Epithelial cell of proximal tubule (primary cell): ENCODE data around the gene POP4. TPM values are rescaled to one million over a fixed set of nuclear protein-coding genes. Genes with fewer than 3 reads are reported as not detected.

ENCODE experiments used
- DNase-seq: peaks from one replicate; pipeline ENCODE4 v3.0.0-alpha.2; 2011; ENCODE audit warnings: low read depth
- H3K4me3 ChIP-seq: 2 replicates; pipeline ENCODE4 v1.5.1; 2011; ENCODE audit warnings: low read depth, mild to moderate bottlenecking, low read length
- total RNA-seq: library from RNA; depleted of rRNA; stranded (reverse); fragments of >200 nt; gene quantifications from 2 replicates; pipeline ENCODE4 v1.2.3, GENCODE V29; 2015
- TF ChIP-seq, protein P1 (sequence below): conservative IDR thresholded peaks from 2 replicates; pipeline ENCODE4 v1.5.1; 2012; ENCODE audit warnings: low read depth, mild to moderate bottlenecking, low read length

POP4 gene
- total RNA-seq, 1 donor from 2014 or later, result 53.5 TPM

DNA sequence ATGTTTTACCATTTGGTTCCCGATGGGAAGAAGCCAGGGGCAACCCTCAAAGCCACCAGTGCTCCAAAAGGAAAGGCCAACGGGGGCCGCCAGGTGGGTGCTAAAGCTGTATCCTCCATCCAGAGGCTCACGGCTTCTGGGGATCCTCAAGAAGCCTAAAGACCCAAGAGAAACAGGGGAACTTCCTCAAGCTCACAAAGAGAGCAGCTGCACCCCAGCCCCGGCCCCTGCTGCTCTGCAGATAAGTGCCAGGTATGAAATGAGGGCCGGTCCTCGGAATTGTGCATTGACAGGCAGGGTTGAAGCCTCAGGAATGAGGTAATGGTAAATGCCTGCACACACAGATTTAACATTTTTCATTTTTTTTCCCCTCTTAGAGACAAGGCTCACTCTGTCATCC, 8.0 kb upstream of the POP4 start:
- DNase-seq, result no peak
- TF ChIP-seq, protein P1, sequence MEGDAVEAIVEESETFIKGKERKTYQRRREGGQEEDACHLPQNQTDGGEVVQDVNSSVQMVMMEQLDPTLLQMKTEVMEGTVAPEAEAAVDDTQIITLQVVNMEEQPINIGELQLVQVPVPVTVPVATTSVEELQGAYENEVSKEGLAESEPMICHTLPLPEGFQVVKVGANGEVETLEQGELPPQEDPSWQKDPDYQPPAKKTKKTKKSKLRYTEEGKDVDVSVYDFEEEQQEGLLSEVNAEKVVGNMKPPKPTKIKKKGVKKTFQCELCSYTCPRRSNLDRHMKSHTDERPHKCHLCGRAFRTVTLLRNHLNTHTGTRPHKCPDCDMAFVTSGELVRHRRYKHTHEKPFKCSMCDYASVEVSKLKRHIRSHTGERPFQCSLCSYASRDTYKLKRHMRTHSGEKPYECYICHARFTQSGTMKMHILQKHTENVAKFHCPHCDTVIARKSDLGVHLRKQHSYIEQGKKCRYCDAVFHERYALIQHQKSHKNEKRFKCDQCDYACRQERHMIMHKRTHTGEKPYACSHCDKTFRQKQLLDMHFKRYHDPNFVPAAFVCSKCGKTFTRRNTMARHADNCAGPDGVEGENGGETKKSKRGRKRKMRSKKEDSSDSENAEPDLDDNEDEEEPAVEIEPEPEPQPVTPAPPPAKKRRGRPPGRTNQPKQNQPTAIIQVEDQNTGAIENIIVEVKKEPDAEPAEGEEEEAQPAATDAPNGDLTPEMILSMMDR, result no peak
- H3K4me3 ChIP-seq, result no peak overlapping the region

DNA sequence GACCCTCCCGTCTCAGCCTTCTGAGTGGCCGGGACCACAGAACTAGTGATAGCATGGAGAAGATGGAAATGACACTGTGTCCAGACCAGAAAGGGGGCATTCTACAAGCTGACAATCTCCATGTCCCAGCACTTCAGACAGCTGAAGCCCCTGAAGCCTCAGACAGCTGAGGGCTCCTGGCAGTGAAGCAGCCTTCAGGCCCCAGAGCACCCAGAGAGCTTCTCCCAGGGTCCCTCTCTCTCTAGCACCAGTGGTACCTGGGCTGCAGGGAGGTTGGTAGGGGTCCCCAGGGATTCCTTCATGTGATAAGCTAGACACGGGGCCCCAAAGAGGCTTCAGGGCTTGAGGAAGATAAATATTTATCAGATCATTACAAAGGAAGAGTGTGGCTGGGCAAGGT, 7.6 kb upstream of the POP4 start:
- TF ChIP-seq, protein P1, result no peak
- no peak for DNase-seq
- no peak overlapping the region for H3K4me3 ChIP-seq

DNA sequence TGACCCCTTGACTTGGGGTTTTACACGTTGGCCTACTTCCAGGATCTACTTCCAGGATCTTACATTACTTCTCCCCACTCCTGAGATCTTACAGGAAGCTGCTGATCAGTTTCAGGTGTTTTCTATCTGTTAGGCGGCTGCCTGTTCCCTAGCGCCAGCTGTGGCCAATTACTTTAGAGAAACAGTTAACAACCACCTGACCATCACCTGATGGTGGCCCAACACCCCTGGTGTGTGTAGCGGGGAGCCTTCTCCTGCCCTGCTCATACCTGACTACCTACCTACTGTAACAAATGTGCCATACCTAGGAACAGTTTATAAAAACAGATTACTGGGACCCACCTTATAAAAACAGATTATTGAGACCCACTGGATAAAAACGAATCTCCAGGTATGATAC, 2.8 kb upstream of the POP4 start:
- DNase-seq, result no peak
- TF ChIP-seq, protein P1, result no peak
- H3K4me3 ChIP-seq, result no peak overlapping the region

DNA sequence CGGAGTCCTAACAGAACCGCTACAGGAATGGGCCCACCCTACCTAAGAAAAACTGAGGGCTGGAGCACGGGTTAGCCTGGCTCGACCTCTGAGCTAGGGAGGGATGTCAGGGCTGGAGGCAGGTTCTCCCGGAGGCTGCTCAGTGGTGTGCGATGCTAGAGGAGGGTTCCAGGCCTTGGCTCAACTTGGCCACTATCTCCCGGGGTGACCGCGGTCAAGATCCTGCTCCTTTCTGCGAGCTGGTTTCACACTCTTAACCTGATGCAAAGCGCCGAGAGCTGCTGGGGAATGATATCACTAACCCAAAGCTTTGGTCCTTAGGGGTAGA, 301 bp downstream of the POP4 start:
- H3K4me3 ChIP-seq, result peak overlapping the region; percentile 94
- DNase-seq, result no peak
- TF ChIP-seq, protein P1, result no peak

DNA sequence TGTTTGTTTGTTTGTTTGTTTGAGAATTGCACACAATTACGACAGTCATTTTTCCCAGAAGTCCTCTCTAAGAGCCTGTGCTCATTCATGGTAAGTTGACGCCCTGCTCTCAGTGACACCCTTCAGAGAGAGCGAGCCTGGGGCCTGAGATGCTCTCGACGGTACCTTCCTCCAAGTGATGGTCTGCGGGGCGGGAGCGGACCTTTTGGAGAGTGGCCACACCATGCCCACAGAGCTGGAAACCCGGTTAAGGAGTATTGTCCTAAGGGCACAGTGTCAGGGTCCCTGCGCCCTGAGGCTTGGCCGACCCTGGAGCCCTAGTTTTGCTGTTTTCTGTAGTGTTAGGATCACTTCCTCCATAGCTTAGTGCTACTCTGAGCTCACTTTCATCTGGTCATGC, 3.6 kb downstream of the POP4 start:
- no peak for DNase-seq
- no peak overlapping the region for H3K4me3 ChIP-seq
- TF ChIP-seq, protein P1, result no peak

GRCh38 chr19:29610213-29610573, 4.1 kb downstream of the POP4 start:
- TF ChIP-seq, protein P1, result no peak
- no peak for DNase-seq
- H3K4me3 ChIP-seq, result no peak overlapping the region

DNA sequence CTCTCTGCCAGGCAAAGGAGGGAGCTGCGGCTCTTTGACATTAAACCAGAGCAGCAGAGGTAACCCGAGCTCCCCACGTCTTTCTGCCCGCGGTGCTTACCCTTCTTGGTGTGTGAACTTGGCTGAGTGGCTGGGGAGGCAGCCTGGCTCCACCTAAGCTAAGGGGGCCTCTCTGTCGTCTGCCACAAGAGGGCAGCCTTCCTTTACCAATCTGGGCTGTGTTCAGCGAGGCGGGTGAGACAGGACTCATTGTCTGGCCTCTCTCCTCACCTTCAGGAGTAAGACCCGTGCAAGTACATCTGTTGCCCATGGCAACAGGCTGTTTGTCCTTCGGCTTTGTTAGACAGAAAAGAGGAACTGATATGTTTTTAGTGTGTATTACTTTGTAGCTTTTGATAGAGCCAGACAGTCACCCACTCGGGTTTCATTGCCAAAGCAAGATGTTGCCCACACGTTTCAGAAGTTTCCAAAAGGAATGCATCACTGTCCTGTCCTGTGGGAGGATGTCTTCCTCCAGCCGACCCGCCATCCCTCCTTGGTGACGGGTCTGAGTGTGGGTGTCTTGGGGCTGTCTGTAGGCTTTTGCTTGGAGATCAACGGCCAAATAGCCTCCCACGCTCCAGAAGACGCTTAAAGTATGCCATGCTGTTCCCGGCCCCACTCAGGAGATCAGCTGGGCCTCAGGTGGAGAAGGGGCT, 4.6 kb downstream of the POP4 start:
- TF ChIP-seq, protein P1, result peak; percentile 90
- no peak for DNase-seq
- H3K4me3 ChIP-seq, result no peak overlapping the region
